HCT116 (cell line): ENCODE data around the gene GOLIM4. TPM values are rescaled to one million over a fixed set of nuclear protein-coding genes. Genes with fewer than 3 reads are reported as not detected.

ENCODE experiments used
- ATAC-seq: fragments of 200-7000 bp; cut with Tn5 transposase; 2 replicates; pipeline ENCODE4 v1.9.1; 2020; ENCODE audit warnings: mild to moderate bottlenecking, moderate library complexity
- BruUV-seq: library from RNA; stranded (reverse); fragments of 400-500 nt; replicated peaks from 2 replicates; lab custom pipeline; 2021; lab: Mats Ljungman, UMichigan
- CTCF ChIA-PET: fragments of 300-600 bp; sonication (Branson Sonifier 250); formaldehyde crosslinking; loops from one replicate; lab custom pipeline; 2021; ENCODE audit warnings: antibody characterized with exemption; lab: Charles Lee
- POLR2A ChIA-PET: fragments of 300-600, 350-600 bp; sonication (Branson Sonifier 250); formaldehyde crosslinking; loops from one replicate; lab custom pipeline; 2021; ENCODE audit warnings: antibody characterized with exemption; lab: Charles Lee
- RAD21 ChIA-PET, 2 experiments: fragments of 300-600 bp; sonication (Branson Sonifier 250); formaldehyde crosslinking; loops; one replicate each; lab custom pipeline; 2023; ENCODE audit warnings: low total read pairs in 2 of 2; ENCODE audit not compliant: uncharacterized antibody in 2 of 2, unreplicated experiment in 2 of 2, low non-redundant PET in 1 of 2; lab: Charles Lee
- DNase-seq: peaks from one replicate; pipeline ENCODE4 v3.0.0-alpha.2; 2010; ENCODE audit warnings: low read depth, low spot score
- H2AFZ ChIP-seq: fragments of 200-600 bp; shearing (Covaris generic), sonication (generic); 2 replicates; pipeline ENCODE4 v1.6.1; 2017; ENCODE audit warnings: low read depth, mixed run types, mixed read lengths, antibody characterized with exemption, low read length; ENCODE audit not compliant: poor library complexity, severe bottlenecking
- H3K27ac ChIP-seq: 2 replicates; pipeline ENCODE4 v1.5.1; 2012; ENCODE audit warnings: low read depth, low read length
- H3K27me3 ChIP-seq: fragments of 200-600 bp; sonication (generic); 2 replicates; pipeline ENCODE4 v1.6.1; 2016; ENCODE audit warnings: mixed run types, low read length, mixed read lengths; ENCODE audit not compliant: insufficient read depth
- H3K36me3 ChIP-seq, 2 experiments: fragments of 200-500 bp in 1 of 2; fragments of 200-600 bp in 1 of 2; sonication (Bioruptor generic) in 1 of 2; sonication (generic) in 1 of 2; 2 replicates each; pipeline versions ENCODE4 v1.5.1 to v1.6.1; 2014 to 2016; ENCODE audit warnings: low read length in 2 of 2, inconsistent platforms in 1 of 2, mixed read lengths in 1 of 2, mixed run types in 1 of 2; ENCODE audit not compliant: insufficient read depth in 2 of 2, control insufficient read depth in 1 of 2
- H3K4me1 ChIP-seq, 2 experiments: fragments of 200-600 bp in 1 of 2; sonication (generic) in 1 of 2; 2 replicates each; pipeline versions ENCODE4 v1.5.1 to v1.6.1; 2012 to 2017; ENCODE audit warnings: low read length in 2 of 2, inconsistent platforms in 1 of 2, mild to moderate bottlenecking in 1 of 2, mixed read lengths in 1 of 2, mixed run types in 1 of 2, moderate library complexity in 1 of 2; ENCODE audit not compliant: insufficient read depth in 2 of 2, control insufficient read depth in 1 of 2
- H3K4me2 ChIP-seq: fragments of 200-600 bp; sonication (generic); 2 replicates; pipeline ENCODE4 v1.6.1; 2017; ENCODE audit warnings: mixed run types, low read length, mixed read lengths
- H3K4me3 ChIP-seq, 2 experiments: fragments of 200-600 bp in 1 of 2; sonication (generic) in 1 of 2; replicated peaks in 1 of 2; 2 replicates each; pipeline ENCODE4 v1.5.1; 2011 to 2016; ENCODE audit warnings: low read length in 2 of 2, control low read depth in 1 of 2, low read depth in 1 of 2, mild to moderate bottlenecking in 1 of 2, mixed read lengths in 1 of 2, mixed run types in 1 of 2
- H3K79me2 ChIP-seq: fragments of 200-600 bp; sonication (generic); 2 replicates; pipeline ENCODE4 v1.6.1; 2017; ENCODE audit warnings: mild to moderate bottlenecking, mixed run types, low read length, moderate library complexity, mixed read lengths; ENCODE audit not compliant: insufficient read depth
- H3K9ac ChIP-seq: fragments of 200-600 bp; sonication (generic); 2 replicates; pipeline ENCODE4 v1.6.1; 2016; ENCODE audit warnings: low read length, mixed read lengths
- H3K9me2 ChIP-seq: fragments of 200-600 bp; sonication (generic), shearing (Covaris generic); 2 replicates; pipeline ENCODE4 v1.6.1; 2017; ENCODE audit warnings: mixed run types, mild to moderate bottlenecking, moderate library complexity; ENCODE audit not compliant: insufficient read depth
- H3K9me3 ChIP-seq, 2 experiments: fragments of 200-500 bp in 1 of 2; fragments of 200-600 bp in 1 of 2; sonication (Bioruptor generic) in 1 of 2; sonication (generic) in 1 of 2; 2 replicates each; pipeline ENCODE4 v1.6.1; 2014 to 2017; ENCODE audit warnings: low read length in 2 of 2, mixed read lengths in 2 of 2, inconsistent platforms in 1 of 2, low read depth in 1 of 2, mild to moderate bottlenecking in 1 of 2, mixed run types in 1 of 2, moderate library complexity in 1 of 2; ENCODE audit not compliant: control insufficient read depth in 1 of 2, insufficient read depth in 1 of 2
- H4K20me1 ChIP-seq: fragments of 200-600 bp; sonication (generic), shearing (Covaris generic); 2 replicates; pipeline ENCODE4 v1.6.1; 2017; ENCODE audit warnings: mixed run types, mild to moderate bottlenecking, moderate library complexity; ENCODE audit not compliant: insufficient read depth
- CBX3 ChIP-seq: IDR thresholded peaks from 2 replicates; pipeline ENCODE4 v1.6.1; 2012; ENCODE audit warnings: low read depth
- CEBPB ChIP-seq: IDR thresholded peaks from 2 replicates; pipeline ENCODE4 v1.6.1; 2012; ENCODE audit warnings: low read depth
- ELF1 ChIP-seq: IDR thresholded peaks from 2 replicates; pipeline ENCODE4 v1.6.1; 2012; ENCODE audit warnings: low read depth, borderline replicate concordance
- FOSL1 ChIP-seq: IDR thresholded peaks from 2 replicates; pipeline ENCODE4 v1.6.1; 2012; ENCODE audit warnings: low read depth
- JUND ChIP-seq: IDR thresholded peaks from 2 replicates; pipeline ENCODE4 v1.6.1; 2012
- TCF7L2 ChIP-seq: IDR thresholded peaks from 2 replicates; pipeline ENCODE4 v1.7.0; 2011; ENCODE audit warnings: borderline replicate concordance, inconsistent platforms; ENCODE audit not compliant: insufficient read depth, insufficient read length; ENCODE audit errors: extremely low read depth
- YY1 ChIP-seq: IDR thresholded peaks from 2 replicates; pipeline ENCODE4 v1.6.1; 2011; ENCODE audit warnings: low read length, low read depth, moderate library complexity, mild to moderate bottlenecking; ENCODE audit not compliant: insufficient replicate concordance; ENCODE audit errors: extremely low read depth
- ZNF274 ChIP-seq: fragments of 200-500 bp; sonication (Bioruptor generic); IDR thresholded peaks from 2 replicates; pipeline ENCODE4 v1.6.1; 2014; ENCODE audit warnings: mild to moderate bottlenecking, low read depth, low read length, inconsistent platforms
- intact Hi-C: fragments of 100-400 bp; cut with micrococcal nuclease; formaldehyde crosslinking; loops from 2 replicates; pipeline ENCODE4 v1.10.0; 2022
- total RNA-seq: library from RNA; stranded (reverse); gene quantifications from one replicate; pipeline ENCODE4 v1.2.1, GENCODE V29; 2021; ENCODE audit not compliant: unreplicated experiment

The GOLIM4 gene
- total RNA-seq, 1 experiment from 2014 or later, result 10.6 TPM

GRCh38 chr3:168063122-168063521 is 32.6 kb downstream of the GOLIM4 start:
- ATAC-seq, result no peak
- no TSS peak for BruUV-seq
- DNase-seq, result no peak
- H3K27me3 ChIP-seq, result no peaks in the 10 kb centered on the region
- no peak overlapping the region for H2AFZ ChIP-seq
- no peak overlapping the region for H3K4me3 ChIP-seq
- H3K9me2 ChIP-seq, result no peaks in the 10 kb centered on the region
- TF ChIP-seq CEBPB, result no peak
- TF ChIP-seq, all 23 proteins: peak for 0
- Histone ChIP-seq H3K9me3 (no peaks in the 10 kb centered on the region), H3K27ac (no peak overlapping the region), H3K4me2 (no peak overlapping the region), H3K79me2 (peaks cover under 1% of the 10 kb centered on the region; the same call in 1 of the 2 replicates), H3K36me3 (no peaks in the 10 kb centered on the region), H3K4me1 (0 out of 4 replicates have a peak, but pooled peaks cover 0 to 3% of the 10 kb centered on the region in 2 experiments), H4K20me1 (no peaks in the 10 kb centered on the region; the same call in 1 of the 2 replicates), H3K9ac (no peak overlapping the region)
- CTCF ChIA-PET, result no interaction called here
- intact Hi-C loops, result no loop called here
- POLR2A ChIA-PET, result no interaction called here
- RAD21 ChIA-PET, result no interaction called here

GRCh38 chr3:168062679-168063078 is 33.0 kb downstream of the GOLIM4 start:
- ATAC-seq, result no peak
- POLR2A ChIA-PET, result no interaction called here
- Histone ChIP-seq H4K20me1 (no peaks in the 10 kb centered on the region; the same call in 1 of the 2 replicates), H3K4me3 (no peak overlapping the region), H2AFZ (no peak overlapping the region), H3K9me3 (no peaks in the 10 kb centered on the region), H3K27ac (no peak overlapping the region), H3K4me2 (no peak overlapping the region), H3K9me2 (no peaks in the 10 kb centered on the region), H3K9ac (no peak overlapping the region), H3K27me3 (no peaks in the 10 kb centered on the region), H3K36me3 (no peaks in the 10 kb centered on the region)
- intact Hi-C loops, result no loop called here
- CTCF ChIA-PET, result no interaction called here
- no peak for TF ChIP-seq CBX3
- TF ChIP-seq JUND, result no peak
- TF ChIP-seq ZNF274, result no peak
- no peak for TF ChIP-seq FOSL1
- TF ChIP-seq CEBPB, result no peak
- TF ChIP-seq YY1, result no peak
- no peak for TF ChIP-seq ELF1
- TF ChIP-seq TCF7L2, result no peak
- TF ChIP-seq, all 23 proteins: peak for 0
- 0 out of 4 replicates have a peak, but pooled peaks cover 0 to 3% of the 10 kb centered on the region in 2 experiments for H3K4me1 ChIP-seq
- BruUV-seq, result no TSS peak
- RAD21 ChIA-PET, result no interaction called here
- DNase-seq, result no peak
- H3K79me2 ChIP-seq, result peaks cover 3% of the 10 kb centered on the region; the same call in 1 of the 2 replicates
